HepG2 (cell line): ENCODE data around the gene IFT80. TPM values are rescaled to one million over a fixed set of nuclear protein-coding genes. Genes with fewer than 3 reads are reported as not detected.

Experiments
- ATAC-seq: fragments of 200-7000 bp; cut with Tn5 transposase; 3 replicates; pipeline ENCODE4 v1.9.1; 2020; ENCODE audit warnings: mild to moderate bottlenecking, moderate library complexity
- BruUV-seq: library from RNA; stranded (reverse); fragments of 400-500 nt; replicated peaks from 2 replicates; lab custom pipeline; 2021; lab: Mats Ljungman, UMichigan
- CTCF ChIA-PET: fragments of 300-600 bp; formaldehyde crosslinking; extraction: SDS; loops from one replicate; lab custom pipeline; 2021; ENCODE audit warnings: low total read pairs, inconsistent platforms, low intra/inter-chr PET ratio; lab: Yijun Ruan, JAX
- POLR2A ChIA-PET: fragments of 350-600 bp; sonication (Branson Sonifier 250); formaldehyde crosslinking; loops from one replicate; lab custom pipeline; 2020; ENCODE audit warnings: antibody characterized with exemption, inconsistent platforms; lab: Yijun Ruan, JAX
- DNase-seq: peaks from one replicate; pipeline ENCODE4 v3.0.0-alpha.2; 2015; ENCODE audit warnings: low spot score
- FAIRE-seq: peaks from 3 replicates; lab custom pipeline; 2011; peaks lifted over from hg19 to GRCh38; lab: Jason Lieb, UNC
- H2AFZ ChIP-seq: one replicate; pipeline ENCODE4 v1.6.1; 2011; ENCODE audit warnings: low read length, inconsistent platforms
- H3K27ac ChIP-seq: fragments of 300-600 bp; 3 replicates; pipeline ENCODE4 v1.8.0; 2011; ENCODE audit warnings: mixed run types, mild to moderate bottlenecking, mixed read lengths, low read length, inconsistent platforms; ENCODE audit not compliant: insufficient read depth; ENCODE audit errors: extremely low read length
- H3K27me3 ChIP-seq, 2 experiments: fragments of 200-600 bp in 1 of 2; 2 replicates in 1 of 2; 3 replicates in 1 of 2; pipeline versions ENCODE4 v1.6.0 to v1.8.0; 2011; ENCODE audit warnings: low read length in 2 of 2, mild to moderate bottlenecking in 2 of 2, moderate library complexity in 2 of 2, inconsistent platforms in 1 of 2; ENCODE audit not compliant: insufficient read depth in 2 of 2, control insufficient read depth in 1 of 2
- H3K36me3 ChIP-seq, 2 experiments: fragments of 200-600 bp in 1 of 2; replicated peaks in 1 of 2; 2 replicates in 1 of 2; 3 replicates in 1 of 2; pipeline versions ENCODE4 v1.5.1 to v1.8.0; 2011; ENCODE audit warnings: low read length in 2 of 2, inconsistent platforms in 1 of 2; ENCODE audit not compliant: insufficient read depth in 2 of 2, control insufficient read depth in 1 of 2
- H3K4me1 ChIP-seq: 2 replicates; pipeline ENCODE4 v1.5.1; 2012; ENCODE audit warnings: low read length, inconsistent platforms; ENCODE audit not compliant: insufficient read depth
- H3K4me2 ChIP-seq: 2 replicates; pipeline ENCODE4 v1.6.0; 2011; ENCODE audit warnings: low read depth, low read length, inconsistent platforms
- H3K4me3 ChIP-seq, 3 experiments: fragments of 200-600 bp in 1 of 3; sonication (generic), shearing (Covaris generic) in 1 of 3; replicated peaks in 1 of 3; 2 replicates each; pipeline ENCODE4 v1.5.1; 2011 to 2016; ENCODE audit warnings: low read length in 3 of 3, inconsistent platforms in 2 of 3, low read depth in 2 of 3, mild to moderate bottlenecking in 2 of 3, control low read depth in 1 of 3, mixed read lengths in 1 of 3; ENCODE audit not compliant: insufficient read depth in 1 of 3
- H3K79me2 ChIP-seq: one replicate; pipeline ENCODE4 v1.6.1; 2011; ENCODE audit warnings: low read length, inconsistent platforms; ENCODE audit not compliant: insufficient read depth
- H3K9ac ChIP-seq: 2 replicates; pipeline ENCODE4 v1.6.0; 2011; ENCODE audit warnings: mild to moderate bottlenecking, low read depth, low read length, inconsistent platforms; ENCODE audit not compliant: insufficient read depth
- H3K9me3 ChIP-seq: 2 replicates; pipeline ENCODE4 v1.5.1; 2012; ENCODE audit warnings: mild to moderate bottlenecking, low read length
- H4K20me1 ChIP-seq: 2 replicates; pipeline ENCODE4 v1.6.0; 2011; ENCODE audit warnings: inconsistent platforms, mild to moderate bottlenecking, low read length, moderate library complexity; ENCODE audit not compliant: insufficient read depth
- ATF2 ChIP-seq: sonication (generic); formaldehyde crosslinking; IDR thresholded peaks from 2 replicates; pipeline ENCODE4 v1.4.0; 2020; ENCODE audit warnings: missing genetic modification reagents
- HES4 ChIP-seq: sonication (generic); formaldehyde crosslinking; IDR thresholded peaks from 2 replicates; pipeline ENCODE4 v1.9.0; 2021; ENCODE audit warnings: mild to moderate bottlenecking, missing genetic modification reagents, borderline replicate concordance
- IRX3 ChIP-seq: sonication (generic); formaldehyde crosslinking; IDR thresholded peaks from 2 replicates; pipeline ENCODE4 v1.8.1; 2023; ENCODE audit warnings: mild to moderate bottlenecking, low read depth, missing genetic modification reagents, borderline replicate concordance
- KAT2B ChIP-seq: fragments of 150-350 bp; IDR thresholded peaks from 2 replicates; pipeline ENCODE4 v1.6.1; 2014; ENCODE audit warnings: low read depth, low read length, borderline replicate concordance
- SNAPC5 ChIP-seq: sonication (generic); formaldehyde crosslinking; IDR thresholded peaks from 2 replicates; pipeline ENCODE4 v1.8.1; 2023; ENCODE audit warnings: mild to moderate bottlenecking, missing genetic modification reagents, borderline replicate concordance
- TAF15 ChIP-seq: fragments of 200-400 bp; formaldehyde crosslinking; IDR thresholded peaks from one replicate; pipeline ENCODE4 v1.6.1; 2018; ENCODE audit warnings: mild to moderate bottlenecking, low read depth, low read length; ENCODE audit not compliant: poor library complexity, severe bottlenecking
- TCF7 ChIP-seq: sonication (generic); IDR thresholded peaks from 2 replicates; pipeline ENCODE4 v1.6.1; 2016; ENCODE audit warnings: antibody characterized with exemption, low read depth
- TFDP2 ChIP-seq: sonication (generic); formaldehyde crosslinking; IDR thresholded peaks from 2 replicates; pipeline ENCODE4 v1.4.0; 2020; ENCODE audit warnings: missing genetic modification reagents
- TMF1 ChIP-seq: sonication (generic); formaldehyde crosslinking; IDR thresholded peaks from 2 replicates; pipeline ENCODE4 v1.8.1; 2022; ENCODE audit warnings: low read depth, missing genetic modification reagents
- ZNF326 ChIP-seq: sonication (generic); formaldehyde crosslinking; IDR thresholded peaks from 2 replicates; pipeline ENCODE4 v1.4.0; 2020; ENCODE audit warnings: missing genetic modification reagents, borderline replicate concordance
- ZNF761 ChIP-seq: sonication (generic); formaldehyde crosslinking; conservative IDR thresholded peaks from 2 replicates; pipeline ENCODE4 v1.4.0; 2020; ENCODE audit warnings: mild to moderate bottlenecking, missing genetic modification reagents
- whole genome bisulfite sequencing: methylation state at CpG from one replicate; pipeline ENCODE4 v1.1.6; 2017; ENCODE audit warnings: low lambda C conversion rate; 5-methylcytosine and 5-hydroxymethylcytosine counted together
- in situ Hi-C: cut with HindIII; loops from 2 replicates; pipeline ENCODE4 v1.10.0; 2017; ENCODE audit warnings: low pct_unique_long_range_greater_than_20kb; ENCODE audit not compliant: extremely low pct_ligation_motif_present
- intact Hi-C: fragments of 100-400 bp; cut with micrococcal nuclease; formaldehyde crosslinking; loops from one replicate; pipeline ENCODE4 v1.10.0; 2022; ENCODE audit not compliant: unreplicated experiment
- polyA plus RNA-seq, 8 experiments: library from polyadenylated mRNA; depleted of rRNA in 3 of 8; stranded (reverse) in 7 of 8; unstranded in 1 of 8; fragments of >200 nt; fragmentation: Illumina TruSeq in 4 of 8; extraction: Trizol in 4 of 8; gene quantifications; 2 replicates each; pipeline versions ENCODE4 v1.2.1 to v1.2.3, GENCODE V29; 2011 to 2016; ENCODE audit warnings: low read depth in 4 of 8, missing spikeins in 1 of 8, mixed read lengths in 1 of 8; ENCODE audit not compliant: insufficient read depth in 1 of 8
- total RNA-seq, 5 experiments: library from RNA; depleted of rRNA; stranded (reverse); fragments of >200 nt; fragmentation: Illumina TruSeq; extraction: Trizol; gene quantifications; 2 replicates each; pipeline ENCODE4 v1.2.3, GENCODE V29; 2016; ENCODE audit warnings: low read depth in 1 of 5

IFT80 gene
- total and polyA plus RNA-seq, 2 of the 13 experiments (the other 11 are each of a cell fraction or from before 2014, with no cell fraction given), result 11.4 to 15.7 TPM

- no peak overlapping the region for H3K9ac ChIP-seq
- H3K4me3 ChIP-seq, result no peak overlapping the region
- H3K79me2 ChIP-seq, result no peaks in the 10 kb centered on the region
- no peak overlapping the region for H3K4me2 ChIP-seq
- CTCF ChIA-PET, result no interaction called here
- peaks cover 13% of the 10 kb centered on the region for H3K4me1 ChIP-seq
- TF ChIP-seq HES4 (CRISPR knock-in tag) (no peak), SNAPC5 (no peak), TFDP2 (no peak), ATF2 (CRISPR knock-in tag) (no peak), IRX3 (CRISPR knock-in tag) (no peak), KAT2B (no peak), TCF7 (no peak), TAF15 (no peak), ZNF761 (CRISPR knock-in tag) (no peak), ZNF326 (CRISPR knock-in tag) (no peak), TMF1 (CRISPR knock-in tag) (no peak)
- TF ChIP-seq, all 625 proteins: peak for 0
- H3K36me3 ChIP-seq, result no peaks in the 10 kb centered on the region
- no peaks in the 10 kb centered on the region for H4K20me1 ChIP-seq
- in situ Hi-C loops, result no loop called here
- no peak overlapping the region for H2AFZ ChIP-seq
- ATAC-seq (no peak), FAIRE-seq (no peak), DNase-seq (no peak)
- POLR2A ChIA-PET, result no interaction called here
- intact Hi-C loops, result no loop called here
- no peaks in the 10 kb centered on the region for H3K9me3 ChIP-seq
- H3K27ac ChIP-seq, result no peak overlapping the region
- peaks cover 8 to 33% of the 10 kb centered on the region in 2 experiments for H3K27me3 ChIP-seq
- no TSS peak for BruUV-seq
- 58% methylated on average over 12 of the region's 12 CpGs for WGBS
Observed at GRCh38 chr3:160224256-160224655, 174.8 kb downstream of the IFT80 start.
